Measurements from ENCODE around the gene ARFGEF3. TPM values are rescaled to one million over a fixed set of nuclear protein-coding genes. Genes with fewer than 3 reads are reported as not detected.
A peak's percentile ranks its signal among the peaks of the same experiment; 100 is the strongest.

Gene ARFGEF3
- total RNA-seq, 1 donor from 2014 or later = 9.5 TPM

DNA sequence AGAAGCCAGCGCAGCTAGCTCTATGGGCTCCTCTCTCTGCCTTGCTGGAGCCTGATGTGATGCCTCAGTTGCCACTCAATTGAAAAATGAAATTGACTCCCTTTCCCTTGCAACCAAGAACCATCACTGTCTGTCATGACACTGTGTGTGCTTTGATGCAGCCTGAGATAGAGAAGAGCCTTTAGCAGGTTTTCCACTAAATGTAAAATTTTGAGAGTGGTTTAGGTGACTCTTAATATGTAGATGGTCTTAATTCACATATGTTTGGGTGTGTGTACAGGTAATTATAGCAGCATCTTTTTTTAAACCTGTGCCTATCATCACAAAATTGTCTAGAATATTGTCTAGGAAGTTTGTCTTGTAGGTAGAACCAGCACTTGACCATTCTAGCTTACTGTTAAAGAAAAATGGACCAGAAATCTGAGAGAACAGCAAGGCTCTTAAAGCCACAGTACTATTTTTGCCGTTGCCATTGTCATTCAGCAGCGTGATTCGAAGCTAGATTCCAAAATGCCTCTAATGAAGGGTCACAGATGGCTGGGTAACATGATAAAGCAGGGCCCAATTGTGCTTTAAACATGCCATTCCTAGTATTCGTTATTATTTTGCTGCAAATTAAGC, 1.3 kb downstream of the ARFGEF3 start:
- TF ChIP-seq, protein P1, sequence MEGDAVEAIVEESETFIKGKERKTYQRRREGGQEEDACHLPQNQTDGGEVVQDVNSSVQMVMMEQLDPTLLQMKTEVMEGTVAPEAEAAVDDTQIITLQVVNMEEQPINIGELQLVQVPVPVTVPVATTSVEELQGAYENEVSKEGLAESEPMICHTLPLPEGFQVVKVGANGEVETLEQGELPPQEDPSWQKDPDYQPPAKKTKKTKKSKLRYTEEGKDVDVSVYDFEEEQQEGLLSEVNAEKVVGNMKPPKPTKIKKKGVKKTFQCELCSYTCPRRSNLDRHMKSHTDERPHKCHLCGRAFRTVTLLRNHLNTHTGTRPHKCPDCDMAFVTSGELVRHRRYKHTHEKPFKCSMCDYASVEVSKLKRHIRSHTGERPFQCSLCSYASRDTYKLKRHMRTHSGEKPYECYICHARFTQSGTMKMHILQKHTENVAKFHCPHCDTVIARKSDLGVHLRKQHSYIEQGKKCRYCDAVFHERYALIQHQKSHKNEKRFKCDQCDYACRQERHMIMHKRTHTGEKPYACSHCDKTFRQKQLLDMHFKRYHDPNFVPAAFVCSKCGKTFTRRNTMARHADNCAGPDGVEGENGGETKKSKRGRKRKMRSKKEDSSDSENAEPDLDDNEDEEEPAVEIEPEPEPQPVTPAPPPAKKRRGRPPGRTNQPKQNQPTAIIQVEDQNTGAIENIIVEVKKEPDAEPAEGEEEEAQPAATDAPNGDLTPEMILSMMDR (conservative IDR thresholded peaks at IDR 0.05; ENCODE audit: low read depth, low read length) = no peak
- H3K4me3 ChIP-seq (ENCODE audit: low read depth, low read length) = peak overlapping the region; percentile 71
- DNase-seq (ENCODE audit: low read depth) = no peak

DNA sequence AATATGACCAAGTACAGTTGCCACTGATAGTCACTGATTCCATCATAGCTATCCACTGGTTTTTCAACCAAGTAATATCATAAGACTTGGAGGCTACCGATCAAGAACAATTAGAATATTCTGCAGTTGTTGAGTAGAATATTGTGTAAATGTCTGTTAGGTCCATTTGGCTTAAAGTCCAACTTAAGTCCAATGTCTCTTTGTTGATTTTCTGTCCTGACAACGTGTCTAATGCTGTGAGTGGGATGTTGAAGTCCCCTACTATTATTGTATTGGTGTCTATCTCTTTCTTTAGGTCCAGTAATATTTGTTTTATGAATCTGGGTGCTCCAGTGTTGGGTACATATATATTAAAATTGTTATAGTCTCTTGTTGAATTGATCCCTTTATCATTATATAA, 13.9 kb downstream of the ARFGEF3 start:
- H3K4me3 ChIP-seq (ENCODE audit: low read depth, low read length) = no peak overlapping the region
- TF ChIP-seq, protein P1 (conservative IDR thresholded peaks at IDR 0.05; ENCODE audit: low read depth, low read length) = no peak
- DNase-seq (ENCODE audit: low read depth) = no peak

GRCh38 chr6:138176652-138177232, 15.0 kb downstream of the ARFGEF3 start:
- TF ChIP-seq, protein P1 (conservative IDR thresholded peaks at IDR 0.05; ENCODE audit: low read depth, low read length) = no peak
- no peak for DNase-seq (ENCODE audit: low read depth)
- H3K4me3 ChIP-seq (ENCODE audit: low read depth, low read length) = no peak overlapping the region

DNA sequence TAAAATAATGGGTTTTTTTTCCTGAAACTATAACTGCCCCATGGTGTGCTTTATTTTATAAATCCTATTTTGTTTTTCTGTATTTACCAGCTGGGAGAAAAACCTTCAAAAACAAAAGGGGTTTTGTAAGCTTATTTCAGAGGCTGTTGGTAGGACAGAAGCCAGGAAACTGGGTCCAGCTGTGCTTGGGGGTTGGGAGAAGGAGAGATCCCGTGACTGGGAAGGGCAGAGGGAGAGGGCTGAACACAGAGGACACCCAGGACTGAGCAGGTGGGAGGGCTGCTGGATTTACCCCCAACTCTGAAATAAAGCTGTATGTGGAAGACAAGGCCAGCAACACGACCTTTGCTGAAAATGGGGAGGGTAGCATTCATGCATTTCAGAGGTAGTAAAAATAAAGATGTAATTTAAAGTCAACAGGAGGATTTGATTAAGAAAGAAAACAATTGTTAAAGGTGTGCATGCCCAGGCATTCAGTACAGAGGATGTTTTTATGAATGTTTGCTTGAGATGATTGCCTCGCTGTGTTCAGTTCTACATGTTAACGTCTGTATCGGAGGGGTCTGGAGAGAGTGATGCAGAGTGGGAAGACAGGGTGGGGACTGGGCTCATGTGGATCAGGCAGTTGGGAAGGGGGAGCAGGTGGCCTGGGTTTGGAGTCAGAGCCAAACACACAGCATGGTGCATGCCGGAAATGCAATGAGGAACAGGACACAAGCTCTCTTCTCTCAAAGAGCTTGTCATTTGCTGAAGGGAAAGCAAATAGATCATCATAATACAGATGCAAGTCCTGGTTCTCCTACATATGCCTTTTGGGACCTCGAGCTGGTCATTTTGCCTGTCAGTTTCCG, 21.4 kb downstream of the ARFGEF3 start:
- no peak overlapping the region for H3K4me3 ChIP-seq (ENCODE audit: low read depth, low read length)
- TF ChIP-seq, protein P1 (conservative IDR thresholded peaks at IDR 0.05; ENCODE audit: low read depth, low read length) = no peak
- DNase-seq (ENCODE audit: low read depth) = no peak

- DNase-seq (ENCODE audit: low read depth) = no peak
- no peak overlapping the region for H3K4me3 ChIP-seq (ENCODE audit: low read depth, low read length)
- TF ChIP-seq, protein P1 (conservative IDR thresholded peaks at IDR 0.05; ENCODE audit: low read depth, low read length) = no peak
Measured at GRCh38 chr6:138183790-138184134, 22.0 kb downstream of the ARFGEF3 start.

DNA sequence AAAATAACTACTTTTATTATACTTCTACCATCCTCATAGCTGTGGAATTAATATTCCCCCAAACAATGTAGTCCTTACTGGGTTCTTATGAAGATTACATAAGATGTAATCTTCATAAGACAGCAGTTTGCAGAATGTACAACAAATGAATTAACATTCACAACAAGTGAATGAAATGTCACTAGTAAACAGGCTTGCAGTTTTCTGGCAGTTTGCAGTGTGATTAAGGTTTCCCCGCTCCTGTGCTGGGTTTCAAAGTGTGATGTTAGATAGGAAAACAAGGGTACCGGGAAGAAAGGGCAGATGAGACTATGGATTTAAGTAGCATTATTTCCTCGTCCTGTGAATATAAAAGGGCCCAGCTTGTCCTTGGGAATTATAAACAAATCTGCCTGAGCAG, 22.5 kb downstream of the ARFGEF3 start:
- DNase-seq (ENCODE audit: low read depth) = no peak
- H3K4me3 ChIP-seq (ENCODE audit: low read depth, low read length) = no peak overlapping the region
- TF ChIP-seq, protein P1 (conservative IDR thresholded peaks at IDR 0.05; ENCODE audit: low read depth, low read length) = no peak
